Retina (tissue), 1 donor: ENCODE measurements around the gene QRFP.

Experiments used
- DNase-seq: peaks from one replicate; pipeline ENCODE4 v3.0.0-alpha.2; 2016

The QRFP gene

GRCh38 chr9:130847306-130848217, 49.0 kb downstream of the QRFP start:
- DNase-seq: peak; percentile 46

- DNase-seq: no peak
These were observed 49.9 kb downstream of the QRFP start for GRCh38 chr9:130846487-130847305.

- peak; percentile 40 for DNase-seq
These were observed 50.6 kb downstream of the QRFP start for GRCh38 chr9:130845901-130846481.

GRCh38 chr9:130845254-130845653, 51.4 kb downstream of the QRFP start:
- DNase-seq: no peak

DNA sequence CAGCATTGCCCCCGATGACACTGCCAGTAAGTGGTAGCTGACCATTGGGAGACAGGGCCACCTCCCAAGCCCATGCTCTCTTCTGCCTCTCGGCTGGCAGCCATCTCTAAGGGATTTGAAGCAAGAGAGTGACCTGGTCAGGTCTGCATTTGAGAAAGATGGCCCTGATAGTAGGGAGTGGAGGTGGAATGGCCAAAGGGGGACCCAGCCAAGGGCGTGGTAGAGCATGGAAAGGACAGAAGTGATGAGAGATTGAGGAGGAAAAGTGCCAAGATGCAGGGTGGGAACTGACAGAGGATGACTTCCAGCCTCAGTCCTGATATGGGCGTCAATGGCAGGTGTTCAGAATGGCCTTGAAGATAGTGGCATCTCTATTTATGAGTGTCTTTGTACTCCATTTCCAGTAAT, 52.6 kb downstream of the QRFP start:
- DNase-seq: no peak

- DNase-seq: no peak
These were observed 53.3 kb downstream of the QRFP start for GRCh38 chr9:130843049-130843908.
